GM23338 (cell line): ENCODE data around the gene FCN3. TPM values are rescaled to one million over a fixed set of nuclear protein-coding genes. Genes with fewer than 3 reads are reported as not detected.

Source experiments
- ATAC-seq: fragments of 200-7000 bp; cut with Tn5 transposase; 3 replicates; pipeline ENCODE4 v1.9.1; 2020
- DNase-seq: peaks from one replicate; pipeline ENCODE4 v3.0.0-alpha.2; 2015; ENCODE audit warnings: low spot score
- H2AFZ ChIP-seq: fragments of 200-600 bp; sonication (generic); 2 replicates; pipeline ENCODE4 v1.8.0; 2016; ENCODE audit warnings: antibody characterized with exemption, mild to moderate bottlenecking, moderate library complexity
- H3F3A ChIP-seq: fragments of 200-600 bp; sonication (generic); replicated peaks from 2 replicates; pipeline ENCODE4 v1.8.0; 2017; ENCODE audit warnings: antibody characterized with exemption, mixed run types, low read depth
- H3K27ac ChIP-seq: fragments of 200-600 bp; sonication (generic); 2 replicates; pipeline ENCODE4 v1.6.1; 2016; ENCODE audit warnings: low read depth
- H3K27me3 ChIP-seq: fragments of 200-600 bp; sonication (generic); 2 replicates; pipeline ENCODE4 v1.8.0; 2016; ENCODE audit warnings: mild to moderate bottlenecking, mixed run types, moderate library complexity; ENCODE audit not compliant: insufficient read depth
- H3K36me3 ChIP-seq: fragments of 200-600 bp; sonication (generic); 2 replicates; pipeline ENCODE4 v1.8.0; 2016; ENCODE audit warnings: mild to moderate bottlenecking; ENCODE audit not compliant: insufficient read depth
- H3K4me1 ChIP-seq: fragments of 200-600 bp; sonication (generic); 2 replicates; pipeline ENCODE4 v1.8.0; 2016; ENCODE audit warnings: mild to moderate bottlenecking, moderate library complexity; ENCODE audit not compliant: insufficient read depth
- H3K4me2 ChIP-seq: fragments of 200-600 bp; sonication (generic); 2 replicates; pipeline ENCODE4 v1.7.1; 2017; ENCODE audit warnings: mixed run types
- H3K4me3 ChIP-seq: fragments of 200-600 bp; sonication (generic); 2 replicates; pipeline ENCODE4 v1.6.1; 2016; ENCODE audit warnings: mixed run types
- H3K79me2 ChIP-seq: fragments of 200-600 bp; sonication (generic); replicated peaks from 2 replicates; pipeline ENCODE4 v1.8.0; 2017; ENCODE audit warnings: mild to moderate bottlenecking; ENCODE audit not compliant: insufficient read depth
- H3K9me2 ChIP-seq: fragments of 200-600 bp; sonication (generic); 2 replicates; pipeline ENCODE4 v1.8.0; 2017; ENCODE audit not compliant: insufficient read depth
- H4K20me1 ChIP-seq: fragments of 200-600 bp; sonication (generic); replicated peaks from 2 replicates; pipeline ENCODE4 v1.8.0; 2017; ENCODE audit warnings: mild to moderate bottlenecking; ENCODE audit not compliant: insufficient read depth
- H3K27ac Mint-ChIP-seq: 2 replicates; pipeline ENCODE4 v1.8.0; 2020; ENCODE audit warnings: inconsistent platforms, mild to moderate bottlenecking, moderate library complexity, mixed read lengths
- H3K27me3 Mint-ChIP-seq: 3 replicates; pipeline ENCODE4 v1.8.0; 2022; ENCODE audit warnings: low read depth, mild to moderate bottlenecking, moderate library complexity, mixed read lengths, inconsistent platforms; ENCODE audit not compliant: insufficient read depth, poor library complexity
- H3K36me3 Mint-ChIP-seq: 3 replicates; pipeline ENCODE4 v1.8.0; 2021; ENCODE audit warnings: low read depth, mild to moderate bottlenecking, inconsistent platforms, moderate library complexity, mixed read lengths
- H3K4me1 Mint-ChIP-seq: 3 replicates; pipeline ENCODE4 v1.8.0; 2020; ENCODE audit warnings: mild to moderate bottlenecking, inconsistent platforms, mixed read lengths
- H3K4me3 Mint-ChIP-seq: 3 replicates; pipeline ENCODE4 v1.8.0; 2021; ENCODE audit warnings: moderate library complexity, mild to moderate bottlenecking, inconsistent platforms, mixed read lengths
- H3K9me3 Mint-ChIP-seq: 3 replicates; pipeline ENCODE4 v1.8.0; 2020; ENCODE audit warnings: moderate library complexity, mild to moderate bottlenecking, inconsistent platforms, mixed read lengths
- CREB1 ChIP-seq: fragments of 250-450 bp; sonication (Bioruptor Pico); IDR thresholded peaks from 2 replicates; pipeline ENCODE4 v1.5.0; 2020; ENCODE audit warnings: low read depth, mild to moderate bottlenecking, moderate library complexity
- ETS1 ChIP-seq: IDR thresholded peaks from 2 replicates; pipeline ENCODE4 v1.6.1; 2016; ENCODE audit warnings: antibody characterized with exemption
- EZH2phosphoT487 ChIP-seq: fragments of 200-600 bp; sonication (generic); IDR thresholded peaks from one replicate; pipeline ENCODE4 v1.8.1; 2018; ENCODE audit warnings: antibody characterized with exemption; ENCODE audit not compliant: unreplicated experiment
- JUNB ChIP-seq: IDR thresholded peaks from one replicate; pipeline ENCODE4 v1.6.1; 2016; ENCODE audit warnings: antibody characterized with exemption; ENCODE audit not compliant: unreplicated experiment
- NANOG ChIP-seq: IDR thresholded peaks from 2 replicates; pipeline ENCODE4 v1.6.1; 2016; ENCODE audit warnings: antibody characterized with exemption, borderline replicate concordance
- ZNF114 ChIP-seq: fragments of 250-450 bp; sonication (Bioruptor Pico); IDR thresholded peaks from 2 replicates; pipeline ENCODE4 v1.5.0; 2020; ENCODE audit warnings: mild to moderate bottlenecking, moderate library complexity
- ZNF462 ChIP-seq: fragments of 250-450 bp; sonication (Bioruptor Pico); IDR thresholded peaks from 2 replicates; pipeline ENCODE4 v1.5.0; 2020; ENCODE audit warnings: mild to moderate bottlenecking, moderate library complexity
- polyA plus RNA-seq: library from polyadenylated mRNA; unstranded; fragments of >200 nt; fragmentation: Nextera tagmentation; extraction: Ambion mirVana; gene quantifications from 2 replicates; pipeline ENCODE4 v1.2.1, GENCODE V29; 2016
- total RNA-seq: library from RNA; depleted of rRNA; stranded (reverse); fragments of >200 nt; shearing (Covaris generic); gene quantifications from 2 replicates; pipeline ENCODE4 v1.2.3, GENCODE V29; 2014

Gene FCN3
- total and polyA plus RNA-seq, 2 experiments from 2014 or later = 0.49 TPM; not detected in 1

DNA sequence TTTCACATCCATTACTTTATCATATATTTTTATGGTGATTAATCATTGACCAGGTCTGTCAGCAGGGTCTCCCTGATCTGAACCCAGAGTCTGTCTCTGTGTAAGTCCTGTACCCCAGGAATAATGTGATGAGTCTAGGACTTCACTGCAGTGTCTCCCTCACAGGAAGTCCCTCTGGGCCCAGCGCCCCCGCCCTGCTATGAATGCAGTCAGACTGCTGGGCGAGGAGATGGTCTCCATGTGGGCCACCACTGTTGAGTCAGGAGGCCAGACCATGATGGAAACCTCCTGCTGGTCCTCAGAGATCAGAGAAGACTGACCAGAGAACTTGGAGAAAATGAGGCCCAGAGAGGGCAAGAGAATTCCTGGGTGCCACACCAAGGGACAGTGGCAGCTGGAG lies 43.2 kb downstream of the FCN3 start:
- Histone ChIP-seq H3K9me2 (no peaks in the 10 kb centered on the region), H3K4me3 (no peak overlapping the region), H3K36me3 (peaks cover 4% of the 10 kb centered on the region; the same call in 1 of the 2 replicates), H3K79me2 (peaks cover 25% of the 10 kb centered on the region), H4K20me1 (peaks cover 15% of the 10 kb centered on the region), H2AFZ (no peak overlapping the region), H3K27ac (no peak overlapping the region), H3K4me2 (no peak overlapping the region), H3K27me3 (no peaks in the 10 kb centered on the region), H3K4me1 (no peaks in the 10 kb centered on the region), H3F3A (peaks cover 5% of the 10 kb centered on the region; the same call in 1 of the 2 replicates)
- TF ChIP-seq JUNB (no peak), NANOG (no peak)
- no peak for ATAC-seq
- no peak overlapping the region for H3K4me3 Mint-ChIP-seq
- H3K27ac Mint-ChIP-seq = no peak overlapping the region
- DNase-seq = no peak
- H3K27me3 Mint-ChIP-seq = peaks cover 9% of the 10 kb centered on the region
- peaks cover 44% of the 10 kb centered on the region for H3K36me3 Mint-ChIP-seq
- H3K9me3 Mint-ChIP-seq = no peaks in the 10 kb centered on the region
- no peaks in the 10 kb centered on the region for H3K4me1 Mint-ChIP-seq

GRCh38 chr1:27330786-27331185 lies 43.8 kb downstream of the FCN3 start:
- DNase-seq (no peak), ATAC-seq (no peak)
- H2AFZ ChIP-seq = no peak overlapping the region
- H3K27me3 ChIP-seq = no peaks in the 10 kb centered on the region
- H3K27ac ChIP-seq = no peak overlapping the region
- H3K4me3 ChIP-seq = no peak overlapping the region
- H3F3A ChIP-seq = peaks cover 5% of the 10 kb centered on the region; the same call in 1 of the 2 replicates
- Mint-ChIP-seq H3K9me3 (no peaks in the 10 kb centered on the region), H3K36me3 (peaks cover 44% of the 10 kb centered on the region), H3K27ac (no peak overlapping the region), H3K4me3 (no peak overlapping the region), H3K4me1 (no peaks in the 10 kb centered on the region), H3K27me3 (peaks cover 7% of the 10 kb centered on the region)
- no peaks in the 10 kb centered on the region for H3K4me1 ChIP-seq
- TF ChIP-seq ETS1 (no peak), EZH2phosphoT487 (no peak), CREB1 (CRISPR knock-in tag) (no peak), ZNF462 (CRISPR knock-in tag) (no peak), ZNF114 (CRISPR knock-in tag) (no peak)
- H3K4me2 ChIP-seq = no peak overlapping the region
- peaks cover 4% of the 10 kb centered on the region; the same call in 1 of the 2 replicates for H3K36me3 ChIP-seq
- H4K20me1 ChIP-seq = peaks cover 15% of the 10 kb centered on the region
- no peaks in the 10 kb centered on the region for H3K9me2 ChIP-seq
- H3K79me2 ChIP-seq = peaks cover 32% of the 10 kb centered on the region
